Measurements from ENCODE around the gene DIO1. TPM values are rescaled to one million over a fixed set of nuclear protein-coding genes. Genes with fewer than 3 reads are reported as not detected.

Gene DIO1
- total and polyA plus RNA-seq, 4 experiments from 2014 or later: not detected

- POLR2A ChIA-PET (ENCODE audit: partially characterized antibody): interaction anchor here (1.1 to 1.4 kb wide), 2 partner anchors 88 to 111 kb away, joined by 3 read pairs; partner anchors contain the start of gene NDC1
- H3K4me3 Mint-ChIP-seq: peak overlapping the region in 1 of 8 donors; percentile 35
- no peaks in the 10 kb centered on the region for H3K9me3 Mint-ChIP-seq
These were observed 55.3 kb downstream of the DIO1 start for GRCh38 chr1:53949023-53949990.

GRCh38 chr1:53951697-53952096, 57.7 kb downstream of the DIO1 start:
- no peak overlapping the region for H3K4me3 ChIP-seq (ENCODE audit: low read length in 2 of 2)
- no peak overlapping the region for H3K27ac Mint-ChIP-seq
- intact Hi-C loops (cut with micrococcal nuclease): no loop called here
- H3K4me1 Mint-ChIP-seq: peaks cover 9 to 25% (median 18%) of the 10 kb centered on the region in 4 donors
- peaks cover 8 to 13% of the 10 kb centered on the region in 2 donors for H3K36me3 Mint-ChIP-seq
- no peaks in the 10 kb centered on the region for H3K27me3 Mint-ChIP-seq
- DNase-seq: no peak
- no peaks in the 10 kb centered on the region for H3K27me3 ChIP-seq (ENCODE audit: insufficient read depth, low read length)
- peaks cover 12% of the 10 kb centered on the region for H3K4me1 ChIP-seq (ENCODE audit: insufficient read depth, low read length)
- H3K9me3 ChIP-seq (ENCODE audit: control insufficient read depth in 1 of 2, low read length in 2 of 2): no peaks in the 10 kb centered on the region
- H3K9me3 Mint-ChIP-seq: no peaks in the 10 kb centered on the region
- no peak overlapping the region for H3K27ac ChIP-seq (ENCODE audit: low read depth, low read length)
- POLR2A ChIA-PET (ENCODE audit: partially characterized antibody): no interaction called here
- peaks cover 9% of the 10 kb centered on the region for H3K36me3 ChIP-seq (ENCODE audit: insufficient read depth, low read length)
- no peak overlapping the region for H3K4me3 Mint-ChIP-seq
- CTCF ChIA-PET (ENCODE audit: partially characterized antibody): interaction anchor here (1.1 to 5.7 kb wide), 2 partner anchors 73 to 91 kb away, joined by 5 to 82 read pairs; no protein-coding TSS in a partner anchor

More at GRCh38 chr1:53949023-53949990, 55.3 kb downstream of the DIO1 start:
- peak overlapping the region in 3 of 7 donors; percentile 25 to 48 (median 30) for H3K27ac Mint-ChIP-seq
- Histone ChIP-seq H3K9me3 (ENCODE audit: control insufficient read depth in 1 of 2, low read length in 2 of 2) (no peaks in the 10 kb centered on the region), H3K36me3 (ENCODE audit: insufficient read depth, low read length) (peaks cover 9% of the 10 kb centered on the region), H3K4me1 (ENCODE audit: insufficient read depth, low read length) (peaks cover 23% of the 10 kb centered on the region), H3K4me3 (ENCODE audit: low read length in 2 of 2) (no peak overlapping the region), H3K27ac (ENCODE audit: low read depth, low read length) (no peak overlapping the region), H3K27me3 (ENCODE audit: insufficient read depth, low read length) (no peaks in the 10 kb centered on the region)
- H3K4me1 Mint-ChIP-seq: peaks cover 16 to 43% (median 27%) of the 10 kb centered on the region in 4 donors
- intact Hi-C loops (cut with micrococcal nuclease): loop anchor here (1.0 to 10.0 kb wide), 3 partner anchors 71 to 535 kb away; no protein-coding TSS in a partner anchor
- no peaks in the 10 kb centered on the region for H3K27me3 Mint-ChIP-seq
- peaks cover 4 to 17% of the 10 kb centered on the region in 2 donors for H3K36me3 Mint-ChIP-seq
- CTCF ChIA-PET (ENCODE audit: partially characterized antibody): interaction anchor here (0.8 to 5.7 kb wide), 6 partner anchors 10 to 88 kb away, joined by 3 to 82 read pairs (median 4); no protein-coding TSS in a partner anchor
- peak in 3 of 5 donors; percentile 7 to 13 (median 11) for DNase-seq

DNA sequence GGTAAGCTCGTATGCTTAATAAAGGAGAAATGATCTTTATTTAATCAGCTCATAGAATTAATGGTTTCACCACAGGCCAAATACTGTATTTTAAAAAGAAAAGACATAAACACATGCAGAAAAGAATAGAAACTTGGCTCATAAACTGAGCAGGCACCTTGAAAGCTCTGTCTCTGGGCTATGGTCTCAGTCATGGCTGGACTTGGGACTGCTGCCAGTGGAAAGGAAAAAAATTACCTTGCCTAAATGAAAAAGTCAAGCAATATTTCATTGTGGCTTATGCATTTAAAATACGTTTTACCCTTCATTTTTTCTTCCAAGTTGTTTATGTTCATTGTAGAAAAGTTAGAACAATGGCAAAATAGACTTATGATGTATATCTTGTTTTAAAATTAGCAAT, 60.1 kb downstream of the DIO1 start:
- Mint-ChIP-seq H3K36me3 (peaks cover 13 to 20% of the 10 kb centered on the region in 2 donors), H3K27ac (no peak overlapping the region), H3K9me3 (no peaks in the 10 kb centered on the region), H3K27me3 (no peaks in the 10 kb centered on the region), H3K4me1 (peaks cover 5 to 9% (median 6%) of the 10 kb centered on the region in 4 donors), H3K4me3 (no peak overlapping the region)
- CTCF ChIA-PET (ENCODE audit: partially characterized antibody): interaction anchor here (0.6 to 2.0 kb wide), 3 partner anchors 75 to 94 kb away, joined by 3 to 15 read pairs (median 5); no protein-coding TSS in a partner anchor
- intact Hi-C loops (cut with micrococcal nuclease): no loop called here
- H3K4me1 ChIP-seq (ENCODE audit: insufficient read depth, low read length): no peaks in the 10 kb centered on the region
- no peak for DNase-seq
- H3K36me3 ChIP-seq (ENCODE audit: insufficient read depth, low read length): peaks cover 13% of the 10 kb centered on the region
- no peak overlapping the region for H3K4me3 ChIP-seq (ENCODE audit: low read length in 2 of 2)
- H3K9me3 ChIP-seq (ENCODE audit: control insufficient read depth in 1 of 2, low read length in 2 of 2): no peaks in the 10 kb centered on the region
- POLR2A ChIA-PET (ENCODE audit: partially characterized antibody): interaction anchor here (0.6 to 1.5 kb wide), 2 partner anchors 9 to 676 kb away, joined by 3 to 6 read pairs; partner anchors contain the start of genes IFT25 and LRRC42
- H3K27me3 ChIP-seq (ENCODE audit: insufficient read depth, low read length): no peaks in the 10 kb centered on the region
- H3K27ac ChIP-seq (ENCODE audit: low read depth, low read length): no peak overlapping the region

- Histone ChIP-seq H3K4me3 (ENCODE audit: low read length in 2 of 2) (no peak overlapping the region), H3K36me3 (ENCODE audit: insufficient read depth, low read length) (peaks cover 21% of the 10 kb centered on the region), H3K9me3 (ENCODE audit: control insufficient read depth in 1 of 2, low read length in 2 of 2) (no peaks in the 10 kb centered on the region), H3K27ac (ENCODE audit: low read depth, low read length) (no peak overlapping the region), H3K27me3 (ENCODE audit: insufficient read depth, low read length) (no peaks in the 10 kb centered on the region), H3K4me1 (ENCODE audit: insufficient read depth, low read length) (no peaks in the 10 kb centered on the region)
- CTCF ChIA-PET (ENCODE audit: partially characterized antibody): interaction anchor here (0.7 to 1.8 kb wide), 5 partner anchors 11 to 96 kb away, joined by 3 to 6 read pairs (median 3); partner anchors contain the start of gene IFT25
- no peaks in the 10 kb centered on the region for H3K27me3 Mint-ChIP-seq
- peak overlapping the region in 1 of 7 donors; percentile 22 for H3K27ac Mint-ChIP-seq
- POLR2A ChIA-PET (ENCODE audit: partially characterized antibody): interaction anchor here (0.5 to 1.4 kb wide), 2 partner anchors 11 to 462 kb away, joined by 4 to 9 read pairs; partner anchors contain the start of genes IFT25 and LRRC42
- H3K4me1 Mint-ChIP-seq: peaks cover 0 to 6% (median 3%) of the 10 kb centered on the region in 4 donors
- intact Hi-C loops (cut with micrococcal nuclease): no loop called here
- H3K36me3 Mint-ChIP-seq: peaks cover 13 to 34% of the 10 kb centered on the region in 2 donors
- no peaks in the 10 kb centered on the region for H3K9me3 Mint-ChIP-seq
- H3K4me3 Mint-ChIP-seq: no peak overlapping the region
- no peak for DNase-seq
These were observed 62.6 kb downstream of the DIO1 start for GRCh38 chr1:53956308-53957168.

GRCh38 chr1:53957194-53957818, 63.3 kb downstream of the DIO1 start:
- no peak overlapping the region for H3K4me3 ChIP-seq (ENCODE audit: low read length in 2 of 2)
- peaks cover 0 to 6% (median 3%) of the 10 kb centered on the region in 4 donors for H3K4me1 Mint-ChIP-seq
- H3K4me1 ChIP-seq (ENCODE audit: insufficient read depth, low read length): no peaks in the 10 kb centered on the region
- peaks cover 13 to 41% of the 10 kb centered on the region in 2 donors for H3K36me3 Mint-ChIP-seq
- ChIA-PET CTCF (ENCODE audit: partially characterized antibody) (interaction anchor here (1.8 to 6.2 kb wide), 4 partner anchors 8 to 96 kb away, joined by 6 to 160 read pairs (median 32); no protein-coding TSS in a partner anchor), POLR2A (ENCODE audit: partially characterized antibody) (interaction anchor here (0.5 kb wide), 1 partner anchor 461 kb away, joined by 4 read pairs; no protein-coding TSS in a partner anchor)
- no peak overlapping the region for H3K27ac ChIP-seq (ENCODE audit: low read depth, low read length)
- H3K9me3 ChIP-seq (ENCODE audit: control insufficient read depth in 1 of 2, low read length in 2 of 2): no peaks in the 10 kb centered on the region
- H3K9me3 Mint-ChIP-seq: no peaks in the 10 kb centered on the region
- peak overlapping the region in 1 of 7 donors; percentile 76 for H3K27ac Mint-ChIP-seq
- no peaks in the 10 kb centered on the region for H3K27me3 Mint-ChIP-seq
- DNase-seq: no peak
- no peaks in the 10 kb centered on the region for H3K27me3 ChIP-seq (ENCODE audit: insufficient read depth, low read length)
- H3K36me3 ChIP-seq (ENCODE audit: insufficient read depth, low read length): peaks cover 22% of the 10 kb centered on the region
- H3K4me3 Mint-ChIP-seq: no peak overlapping the region
- intact Hi-C loops (cut with micrococcal nuclease): no loop called here

DNA sequence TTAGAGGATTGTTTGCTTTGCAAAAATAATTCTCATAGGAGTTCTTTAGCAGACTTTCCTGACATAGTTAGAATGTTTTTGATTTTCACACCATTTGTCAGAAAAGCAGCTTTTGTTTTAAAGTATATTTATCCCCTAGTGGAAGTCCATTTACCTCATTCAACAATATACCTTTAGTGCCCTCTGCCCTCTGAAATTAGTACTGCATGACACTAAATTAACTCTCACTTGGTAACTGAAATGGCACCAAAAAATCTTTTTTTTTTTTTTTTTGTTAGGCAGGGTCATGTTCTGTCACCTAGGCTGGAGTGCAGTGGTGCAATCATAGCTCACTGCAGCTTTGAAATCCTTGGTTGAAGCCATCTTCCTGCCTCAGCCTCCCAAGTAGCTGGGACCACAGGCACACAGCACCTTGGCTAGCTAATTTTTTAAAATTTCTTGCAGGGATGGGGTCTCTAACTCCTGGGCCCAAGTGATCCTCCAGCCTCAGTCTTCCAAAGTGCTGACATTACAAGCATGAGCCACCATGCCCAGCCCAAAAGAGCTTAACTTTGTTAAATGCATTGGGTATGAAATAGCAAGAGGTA, 65.8 kb downstream of the DIO1 start:
- no peaks in the 10 kb centered on the region for H3K27me3 ChIP-seq (ENCODE audit: insufficient read depth, low read length)
- peak; percentile 41 to 61 (median 55) for DNase-seq
- Mint-ChIP-seq H3K4me1 (peaks cover 0 to 6% (median 2%) of the 10 kb centered on the region in 4 donors), H3K27ac (no peak overlapping the region), H3K27me3 (no peaks in the 10 kb centered on the region), H3K9me3 (no peaks in the 10 kb centered on the region), H3K4me3 (no peak overlapping the region), H3K36me3 (peaks cover 25 to 50% of the 10 kb centered on the region in 2 donors)
- no peaks in the 10 kb centered on the region for H3K4me1 ChIP-seq (ENCODE audit: insufficient read depth, low read length)
- H3K9me3 ChIP-seq (ENCODE audit: control insufficient read depth in 1 of 2, low read length in 2 of 2): no peaks in the 10 kb centered on the region
- ChIA-PET CTCF (ENCODE audit: partially characterized antibody) (interaction anchor here (0.7 to 6.2 kb wide), 33 partner anchors 11 to 124 kb away, joined by 3 to 160 read pairs (median 5); partner anchors contain the start of genes IFT25 and LRRC42), POLR2A (ENCODE audit: partially characterized antibody) (interaction anchor here (0.6 to 2.5 kb wide), 6 partner anchors 14 to 101 kb away, joined by 3 to 20 read pairs (median 4); partner anchors contain the start of genes IFT25, TCEANC2 and TMEM59)
- H3K4me3 ChIP-seq (ENCODE audit: low read length in 2 of 2): no peak overlapping the region
- H3K36me3 ChIP-seq (ENCODE audit: insufficient read depth, low read length): peaks cover 35% of the 10 kb centered on the region
- intact Hi-C loops (cut with micrococcal nuclease): loop anchor here (1.0 kb wide), 2 partner anchors 81 to 98 kb away; no protein-coding TSS in a partner anchor
- no peak overlapping the region for H3K27ac ChIP-seq (ENCODE audit: low read depth, low read length)

Measured in CD4-positive, alpha-beta memory T cell (primary cell).